ENCODE measurements around the gene ZC3H7A.

Gene ZC3H7A

DNA sequence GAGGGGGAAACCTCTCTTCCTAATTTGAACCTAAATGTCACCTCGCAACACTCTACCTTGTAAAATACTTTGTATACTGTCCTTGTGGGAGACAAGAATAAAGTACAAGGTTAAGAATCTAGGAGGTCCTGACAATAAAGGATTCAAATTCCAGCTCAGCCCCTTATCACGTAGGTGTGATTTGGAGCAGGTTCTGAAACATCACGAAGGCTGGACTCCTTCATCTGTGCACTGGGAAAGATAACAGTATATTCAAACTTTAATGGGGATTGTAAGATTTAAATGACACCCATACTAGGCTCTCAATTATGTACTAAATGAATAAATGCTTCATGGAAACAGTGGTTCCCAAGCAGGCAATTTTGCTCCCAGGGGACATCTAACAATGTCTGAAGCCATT lies 56.5 kb downstream of the ZC3H7A start:
- no peak for DNase-seq (ENCODE audit: low read depth in 3 of 3, low spot score in 1 of 3)

DNA sequence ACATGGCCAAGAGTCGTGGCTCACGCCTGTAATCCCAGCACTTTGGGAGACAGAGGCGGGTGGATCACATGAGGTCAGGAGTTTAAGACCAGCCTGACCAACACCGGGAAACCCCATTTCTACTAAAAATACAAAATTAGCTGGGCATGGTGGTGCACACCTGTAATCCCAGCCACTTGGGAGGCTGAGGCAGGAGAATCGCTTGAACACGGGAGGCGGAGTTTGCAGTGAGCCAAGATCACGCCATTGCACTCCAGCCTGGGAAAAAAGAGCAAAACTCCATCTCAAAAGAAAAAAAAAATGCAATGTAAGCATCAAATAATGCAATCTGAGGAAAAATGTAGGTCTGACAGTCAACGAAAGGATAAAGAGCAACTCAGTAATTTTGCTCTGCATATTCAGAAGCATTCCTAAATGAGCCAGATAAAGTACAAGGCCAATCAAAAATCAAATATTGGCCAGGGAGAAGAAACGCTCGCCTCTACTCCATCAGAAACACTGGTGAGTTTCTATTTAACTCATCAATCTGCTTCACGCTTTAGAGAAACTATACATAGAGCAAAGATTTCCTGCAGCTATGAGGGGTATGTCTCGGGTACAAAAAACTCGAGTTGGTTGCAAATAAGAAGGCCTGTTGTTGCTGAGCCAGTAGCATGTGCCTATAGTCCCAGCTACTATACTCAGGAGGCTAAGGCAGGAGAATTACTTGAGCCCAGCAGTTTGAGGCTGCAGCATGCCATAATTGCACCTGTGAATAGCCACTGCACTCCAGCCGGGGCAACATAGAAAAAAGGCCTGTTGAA lies 58.1 kb downstream of the ZC3H7A start:
- no peak for DNase-seq (ENCODE audit: low read depth in 3 of 3, low spot score in 1 of 3)

DNA sequence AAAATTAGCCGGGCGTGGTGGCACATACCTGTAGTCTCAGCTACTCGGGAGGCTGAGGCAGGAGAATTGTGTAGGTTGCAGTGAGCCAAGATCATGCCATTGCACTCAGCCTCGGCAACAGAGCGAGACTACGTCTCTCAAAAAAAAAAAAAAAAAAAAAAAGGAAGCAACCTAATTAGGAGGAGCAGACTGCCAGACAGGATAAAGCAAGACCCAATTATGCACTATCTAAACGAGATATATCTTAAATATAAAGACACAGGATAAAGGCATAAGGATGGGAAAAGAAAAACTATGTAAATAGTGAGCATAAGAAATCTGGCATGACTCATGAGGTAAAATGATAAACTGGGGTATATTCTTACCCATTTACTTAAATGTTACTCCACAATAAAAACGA lies 59.3 kb downstream of the ZC3H7A start:
- DNase-seq (ENCODE audit: low read depth in 3 of 3, low spot score in 1 of 3): no peak

DNA sequence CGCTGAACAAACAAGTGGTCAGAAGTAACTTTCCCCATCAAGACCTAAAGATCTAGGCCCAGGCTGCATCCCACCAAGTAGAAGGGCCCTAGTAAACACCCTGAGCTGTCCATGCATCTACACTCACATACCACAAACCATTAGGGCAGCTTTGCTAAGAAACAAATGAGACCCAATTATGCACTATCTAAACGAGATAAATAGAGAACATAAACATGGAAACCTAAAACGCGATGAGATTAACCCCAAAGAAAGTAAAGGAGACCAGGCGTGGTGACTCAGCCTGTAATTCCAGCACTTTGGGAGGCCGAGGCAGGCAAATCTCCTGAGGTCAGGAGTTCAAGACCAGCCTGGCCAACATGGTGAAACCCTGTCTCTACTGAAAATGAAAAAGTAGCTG lies 60.2 kb downstream of the ZC3H7A start:
- no peak for DNase-seq (ENCODE audit: low read depth in 3 of 3, low spot score in 1 of 3)

DNA sequence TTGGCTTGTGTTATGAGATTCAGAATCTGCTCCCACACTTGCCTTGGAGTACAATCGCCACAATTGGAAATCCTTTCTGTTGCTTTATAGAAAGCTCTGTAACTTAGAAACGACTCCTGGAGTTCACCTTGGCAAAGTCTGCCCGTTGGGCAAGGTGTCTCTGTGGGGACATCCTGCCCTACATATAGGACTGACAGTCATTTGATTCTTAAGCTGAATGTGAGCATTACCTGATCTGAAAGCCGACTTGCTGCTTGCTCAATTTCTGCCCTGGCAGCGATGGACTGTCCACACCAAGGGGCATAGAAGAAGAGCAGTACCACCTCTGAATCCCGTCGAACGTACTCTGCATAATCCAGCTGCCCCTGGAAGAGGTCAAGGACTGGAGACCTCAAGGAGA lies 61.3 kb downstream of the ZC3H7A start:
- DNase-seq (ENCODE audit: low read depth in 3 of 3, low spot score in 1 of 3): no peak

DNA sequence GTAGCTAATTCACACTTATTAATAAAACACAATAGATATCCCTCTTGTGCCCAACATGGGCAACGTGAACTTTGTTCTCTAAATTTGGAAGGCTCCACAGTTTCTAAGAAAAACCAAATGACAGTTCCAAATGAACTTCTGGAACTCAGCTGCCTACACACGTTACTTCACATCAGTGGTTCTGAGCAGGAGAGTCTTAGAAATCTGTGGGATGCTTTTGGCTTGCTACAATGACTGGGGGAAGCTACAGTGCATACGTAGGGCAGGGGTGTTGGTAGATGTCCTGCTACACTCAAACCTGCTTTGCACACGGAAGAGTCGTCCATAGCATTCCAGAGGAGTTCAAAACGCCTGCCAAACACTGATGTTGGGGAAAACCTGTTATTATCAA lies 62.4 kb downstream of the ZC3H7A start:
- no peak for DNase-seq (ENCODE audit: low read depth in 3 of 3, low spot score in 1 of 3)

DNA sequence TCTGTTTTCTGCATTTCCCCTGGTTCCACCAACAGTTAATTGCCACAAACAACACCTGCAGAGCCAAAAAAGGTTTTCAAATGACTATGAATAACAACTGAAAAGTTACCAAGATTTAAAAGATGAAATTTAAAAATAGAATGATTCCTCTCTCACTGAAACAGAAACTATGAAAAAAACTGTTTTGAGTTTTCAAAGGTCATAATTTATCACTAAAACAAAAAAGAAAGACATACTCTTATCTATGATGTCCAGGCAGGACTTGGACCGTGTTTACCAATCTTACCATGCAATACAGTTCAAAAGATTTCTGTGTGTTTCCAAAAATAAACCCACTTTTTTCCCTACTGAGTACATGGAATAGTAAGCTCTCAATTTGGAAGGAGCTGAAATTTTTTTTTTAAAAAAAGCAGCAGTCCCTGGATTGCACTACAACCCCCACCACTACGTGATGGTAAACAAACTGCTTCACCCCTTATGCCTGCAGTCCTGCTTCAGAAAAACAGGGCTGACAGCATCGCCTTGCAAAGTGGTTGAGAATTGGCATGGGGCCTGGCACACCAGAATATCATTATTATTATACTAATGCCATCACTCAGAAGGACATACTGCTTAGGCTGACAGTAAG lies 62.9 kb downstream of the ZC3H7A start:
- no peak for DNase-seq (ENCODE audit: low read depth in 3 of 3, low spot score in 1 of 3)

DNA sequence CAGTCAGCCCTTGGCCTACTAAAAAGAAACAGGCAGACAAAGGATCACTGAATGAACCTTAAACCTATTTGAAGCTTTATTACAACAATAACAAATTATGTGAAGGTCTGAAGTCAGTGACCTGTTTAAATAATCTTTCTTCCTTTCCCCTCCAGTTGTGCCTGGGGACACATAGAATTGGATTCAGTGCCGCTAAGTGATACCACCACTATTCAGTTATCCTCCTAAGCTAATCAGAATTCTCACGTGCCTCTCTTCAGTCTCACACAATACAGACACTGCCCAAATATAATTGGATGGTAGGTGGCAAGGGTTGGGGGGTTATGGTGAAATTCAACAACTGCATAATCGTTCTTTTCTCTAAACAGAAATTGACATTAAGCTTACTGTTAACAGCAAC lies 65.8 kb downstream of the ZC3H7A start:
- DNase-seq (ENCODE audit: low read depth in 3 of 3, low spot score in 1 of 3): no peak

DNA sequence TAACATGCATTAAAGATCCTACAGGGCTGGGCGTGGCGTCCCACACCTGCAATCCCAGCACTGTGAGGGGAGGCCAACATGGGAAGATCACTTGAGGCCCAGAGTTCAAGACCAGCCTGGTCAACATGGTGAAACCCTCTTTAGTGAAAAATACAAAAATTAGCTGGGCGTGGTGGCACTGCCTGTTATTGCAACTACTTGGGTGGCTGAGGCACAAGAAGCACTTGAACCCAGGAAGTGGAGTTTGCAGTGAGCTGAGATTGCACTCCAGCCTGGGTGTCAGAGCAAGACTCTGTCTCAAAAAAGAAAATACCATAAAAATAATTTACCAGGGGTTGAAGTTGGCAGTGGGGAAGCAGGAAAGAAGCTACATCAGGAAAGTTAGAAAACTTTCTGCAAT lies 67.3 kb downstream of the ZC3H7A start:
- no peak for DNase-seq (ENCODE audit: low read depth in 3 of 3, low spot score in 1 of 3)

DNA sequence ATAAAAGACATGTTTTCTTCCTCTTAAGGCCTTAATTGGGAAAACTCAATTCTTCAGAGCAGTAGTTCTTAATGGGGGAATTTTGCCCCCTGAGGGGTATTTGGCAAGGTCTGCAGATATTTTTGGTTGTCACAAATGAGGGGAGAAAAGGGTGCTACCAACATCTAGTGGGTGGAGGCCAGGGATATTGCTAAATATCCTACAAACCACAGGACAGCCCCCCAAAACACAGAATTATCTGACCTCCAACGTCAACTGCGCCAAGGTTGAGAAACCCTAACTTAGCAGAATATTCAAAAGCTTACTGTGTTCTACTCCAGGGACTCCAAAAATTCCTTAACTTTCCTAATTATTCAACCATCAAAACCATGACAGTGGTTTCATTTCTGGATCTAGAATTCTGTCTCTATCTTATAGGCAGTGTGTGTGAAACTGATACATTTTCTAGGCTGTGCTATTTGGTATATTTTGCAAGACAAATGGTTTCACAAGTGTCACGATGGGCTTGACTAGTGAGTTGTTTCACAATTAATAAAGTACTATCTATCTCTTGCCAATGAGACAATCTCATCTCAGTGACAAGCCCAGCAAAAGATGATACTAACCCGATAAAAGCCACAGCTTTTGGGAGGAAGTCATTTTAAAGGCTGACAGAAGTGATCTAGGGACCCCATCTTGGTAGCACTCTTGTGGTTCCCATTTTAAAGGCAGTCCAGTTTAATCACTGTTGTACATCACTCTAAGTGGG lies 69.1 kb downstream of the ZC3H7A start:
- DNase-seq (ENCODE audit: low read depth in 3 of 3, low spot score in 1 of 3): no peak

DNA sequence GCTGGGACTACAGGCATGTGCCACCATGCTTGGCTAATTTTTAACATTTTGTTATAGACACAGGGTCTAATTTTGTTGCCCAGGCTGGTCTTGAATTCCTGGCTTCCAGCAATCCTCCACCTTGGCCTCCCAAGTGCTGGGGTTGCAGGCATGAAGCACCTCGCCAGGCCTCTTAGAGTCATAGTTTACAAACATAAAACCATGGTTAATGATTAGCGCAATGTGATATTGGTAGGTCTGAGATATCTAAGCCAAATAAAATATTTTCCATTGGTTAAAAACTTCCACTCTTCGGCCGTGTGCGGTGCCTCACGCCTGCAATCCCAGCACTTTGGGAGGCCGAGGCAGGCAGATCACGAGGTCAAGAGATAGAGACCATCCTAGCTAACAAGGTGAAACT lies 71.0 kb downstream of the ZC3H7A start:
- DNase-seq (ENCODE audit: low read depth in 3 of 3, low spot score in 1 of 3): no peak

DNA sequence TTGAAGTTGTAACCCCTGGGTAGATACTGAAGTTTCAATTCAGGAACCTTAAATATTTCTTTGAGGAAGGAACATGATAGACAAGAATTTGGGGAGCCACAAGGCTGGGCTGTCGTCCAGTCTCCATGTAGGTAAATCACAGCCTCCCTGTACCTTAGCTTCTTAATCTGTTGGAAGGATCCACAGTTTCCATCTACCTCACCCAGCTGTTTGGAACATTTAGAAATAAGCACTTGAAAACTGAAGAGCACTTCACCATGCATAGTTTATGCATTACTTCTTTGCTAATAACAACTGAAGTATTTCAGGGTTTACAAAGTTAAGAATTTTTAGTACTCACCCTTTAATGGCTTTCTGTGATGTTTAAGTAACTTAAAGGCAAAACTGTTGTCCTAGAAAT lies 71.6 kb downstream of the ZC3H7A start:
- DNase-seq (ENCODE audit: low read depth in 3 of 3, low spot score in 1 of 3): no peak

DNA sequence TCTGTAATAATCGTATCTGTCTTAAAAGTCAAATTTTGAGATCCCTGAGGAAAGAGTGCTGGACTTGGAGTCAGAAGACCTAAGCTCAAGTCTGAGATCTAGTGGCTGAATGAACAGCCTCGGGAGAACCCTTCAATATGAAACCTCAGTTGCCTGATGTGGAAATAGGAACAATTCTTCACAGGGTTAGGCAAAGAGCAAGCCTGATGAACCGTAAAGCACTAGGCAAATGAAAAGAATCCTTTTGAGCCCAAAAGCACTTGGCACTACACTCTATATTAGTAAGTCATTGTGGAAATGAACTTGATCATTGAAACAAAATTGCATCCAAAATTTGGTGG lies 74.6 kb downstream of the ZC3H7A start:
- no peak for DNase-seq (ENCODE audit: low read depth in 3 of 3, low spot score in 1 of 3)

DNA sequence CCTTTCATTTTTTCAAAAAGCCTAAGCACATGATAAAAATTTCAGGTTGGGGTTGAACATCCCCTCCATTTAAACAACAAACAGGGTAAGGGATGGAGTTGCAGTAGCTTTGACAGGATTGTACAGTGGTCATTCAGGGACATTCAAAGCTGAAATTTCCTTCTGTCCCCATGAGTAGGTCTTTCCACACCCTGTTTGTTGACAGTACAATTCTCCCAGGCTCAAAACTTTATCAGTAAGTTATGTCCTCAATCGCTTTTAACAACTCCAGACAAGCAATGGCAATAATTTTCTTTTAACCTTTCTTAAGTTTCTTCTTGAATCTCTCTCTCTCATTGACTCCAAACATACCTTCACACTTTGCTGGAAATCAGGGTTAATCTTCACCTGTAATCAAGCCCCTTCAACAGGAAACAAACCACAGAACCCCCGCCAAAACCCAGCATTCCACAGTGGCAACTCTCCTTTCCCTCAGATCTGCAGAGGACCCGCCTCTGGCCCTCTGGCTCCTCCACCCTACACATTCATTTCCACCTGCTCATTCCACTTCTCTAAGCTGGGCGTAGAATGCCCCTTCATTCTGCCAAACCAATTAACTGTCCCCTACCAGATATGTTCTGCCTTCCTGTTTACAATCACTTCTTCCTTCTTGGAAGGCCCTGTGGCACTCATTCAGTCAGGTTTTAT lies 75.1 kb downstream of the ZC3H7A start:
- DNase-seq (ENCODE audit: low read depth in 3 of 3, low spot score in 1 of 3): no peak

DNA sequence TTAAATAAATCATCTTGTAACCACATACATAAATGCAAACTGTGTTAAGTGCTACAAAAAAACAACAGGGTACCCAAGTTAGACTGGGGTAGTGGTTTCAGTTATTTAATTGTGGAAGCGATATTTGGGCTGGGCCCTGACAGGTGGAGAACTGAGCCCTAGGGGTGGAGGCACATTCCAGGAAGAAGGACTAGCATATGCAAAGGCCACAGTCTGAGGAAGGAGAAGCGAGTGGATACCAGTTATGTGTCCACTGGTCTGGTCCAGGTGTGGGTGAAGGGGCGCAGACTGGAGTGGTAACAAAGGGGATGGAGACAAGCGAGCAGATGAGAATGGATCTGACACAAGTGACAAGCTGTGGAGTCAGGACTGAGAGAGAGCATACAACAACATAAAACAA lies 77.3 kb downstream of the ZC3H7A start:
- no peak for DNase-seq (ENCODE audit: low read depth in 3 of 3, low spot score in 1 of 3)

DNA sequence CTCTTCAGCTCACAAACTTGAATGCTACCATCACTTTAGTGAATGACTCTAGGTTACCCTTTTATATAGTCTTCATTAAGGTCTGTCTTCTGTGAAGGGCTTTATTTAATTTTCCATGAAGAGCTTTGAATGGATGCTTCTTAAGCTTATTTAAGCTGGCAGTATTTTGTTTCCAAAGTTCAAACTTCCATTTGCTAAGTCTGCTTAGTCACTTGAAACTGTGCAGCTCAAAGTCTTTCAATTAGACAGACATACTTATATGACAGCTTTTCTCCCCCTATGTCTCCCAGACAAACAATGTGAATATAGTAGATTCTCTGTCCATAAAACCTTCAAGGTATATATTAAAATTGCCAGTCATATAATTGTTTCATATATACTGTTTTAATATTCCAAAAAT lies 77.9 kb downstream of the ZC3H7A start:
- no peak for DNase-seq (ENCODE audit: low read depth in 3 of 3, low spot score in 1 of 3)

DNA sequence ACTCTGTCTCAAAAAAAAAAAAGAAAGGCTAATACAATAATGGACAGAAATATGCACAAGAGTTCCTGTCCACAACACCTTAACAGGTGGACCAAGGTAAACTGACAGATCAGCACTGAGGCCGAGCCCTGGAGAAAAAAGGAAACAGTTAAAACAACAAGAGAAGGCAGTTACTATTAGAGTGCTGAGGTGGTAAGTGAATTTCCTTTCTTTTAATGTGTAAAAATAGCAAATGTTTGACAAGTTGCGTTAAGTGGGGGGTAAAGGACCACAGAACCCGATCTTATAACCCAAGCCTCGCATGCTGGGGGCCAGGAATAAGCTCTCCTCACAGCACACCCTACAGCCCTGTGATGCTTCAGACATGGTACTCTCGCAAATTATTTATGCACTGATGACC lies 79.2 kb downstream of the ZC3H7A start:
- no peak for DNase-seq (ENCODE audit: low read depth in 3 of 3, low spot score in 1 of 3)

DNA sequence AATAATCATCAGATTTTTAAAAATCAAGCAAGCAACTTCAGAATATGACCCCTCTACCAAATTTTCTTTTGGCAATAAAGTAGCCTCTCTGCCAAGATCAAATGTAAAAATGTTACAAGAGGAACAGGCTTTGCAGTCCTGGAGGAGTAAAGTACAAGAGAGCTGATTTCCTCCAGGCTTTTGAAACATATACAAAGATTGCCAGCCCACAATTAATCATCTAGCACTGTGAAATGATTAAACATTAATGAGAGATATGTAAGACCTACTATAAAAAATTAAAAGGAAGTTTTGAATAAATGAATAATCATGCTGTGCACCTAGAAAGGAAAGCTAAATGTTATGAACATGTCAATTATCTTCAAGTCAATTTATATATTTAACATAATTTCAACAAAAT lies 80.7 kb downstream of the ZC3H7A start:
- DNase-seq (ENCODE audit: low read depth in 3 of 3, low spot score in 1 of 3): no peak

DNA sequence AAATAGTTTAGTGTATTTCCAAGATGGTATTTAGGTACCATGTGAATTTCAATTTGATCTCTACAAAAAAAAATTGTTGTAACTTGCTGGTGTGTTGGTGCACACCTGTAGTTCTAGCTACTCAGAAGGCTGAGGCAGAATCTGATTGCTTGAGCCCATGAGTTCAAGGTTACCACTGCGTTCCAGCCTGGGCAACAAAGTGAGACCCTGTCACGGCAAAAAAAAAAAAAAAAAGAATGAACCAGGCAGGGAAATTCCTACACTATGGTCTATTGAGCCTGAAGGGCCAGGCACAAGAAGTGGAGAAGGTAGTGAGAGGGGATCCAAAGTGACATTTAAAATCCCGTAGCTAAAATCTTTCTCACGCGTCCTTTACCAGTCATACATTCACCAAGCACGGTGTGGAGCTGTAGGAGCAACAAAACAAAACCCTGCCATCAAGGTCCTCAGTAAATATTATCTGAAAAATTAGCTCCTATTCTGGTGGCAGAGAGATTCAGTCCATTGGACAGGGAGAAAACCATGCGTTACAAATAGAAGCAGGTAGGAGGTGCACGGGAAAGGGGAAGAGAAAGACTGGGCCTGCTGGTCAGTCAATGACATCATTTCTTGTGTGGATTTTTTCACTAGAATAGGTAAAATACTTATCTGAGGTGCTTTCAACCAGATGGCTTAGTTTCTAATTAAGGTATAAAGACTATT lies 81.7 kb downstream of the ZC3H7A start:
- DNase-seq (ENCODE audit: low read depth in 3 of 3, low spot score in 1 of 3): no peak

DNA sequence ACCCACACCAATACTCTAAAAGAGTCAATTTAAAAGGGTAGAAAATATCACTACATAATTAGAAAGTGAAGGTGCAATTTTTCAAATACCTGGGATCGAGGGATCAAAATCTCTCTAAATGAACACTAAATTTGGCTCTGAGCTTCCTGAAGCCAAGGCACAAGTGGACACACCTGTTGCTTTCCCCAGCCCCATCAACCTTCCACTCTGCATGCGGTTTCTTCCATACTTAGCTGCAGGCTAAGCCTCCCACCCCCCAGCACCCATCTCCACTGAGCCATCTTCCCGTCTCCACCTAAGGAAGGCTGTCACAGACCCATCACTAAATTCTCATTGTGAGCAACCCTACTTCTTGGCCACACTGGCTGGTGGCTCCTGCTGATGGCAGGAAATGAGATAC lies 84.9 kb downstream of the ZC3H7A start:
- no peak for DNase-seq (ENCODE audit: low read depth in 3 of 3, low spot score in 1 of 3)

DNA sequence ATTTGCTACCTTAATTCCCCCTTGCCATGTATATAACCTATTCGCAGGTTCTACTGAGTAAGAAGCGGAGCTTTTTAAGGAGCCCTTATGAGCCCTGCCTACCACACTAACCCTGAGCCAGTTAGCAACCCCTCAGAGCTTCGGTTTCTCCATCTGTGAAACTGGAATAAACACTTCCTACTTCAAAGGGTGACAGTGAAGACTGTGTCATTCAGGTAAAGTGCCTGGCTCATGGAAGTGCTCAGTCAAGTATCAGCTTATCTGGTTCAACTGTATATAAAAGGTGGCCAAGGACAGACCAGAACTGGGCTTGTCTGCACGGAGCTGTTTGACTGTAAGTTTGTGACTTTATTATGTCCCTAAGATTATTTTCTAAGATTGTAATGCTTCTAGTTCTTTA lies 85.4 kb downstream of the ZC3H7A start:
- DNase-seq (ENCODE audit: low read depth in 3 of 3, low spot score in 1 of 3): no peak
